ENCODE data around the gene PSMB8.

The PSMB8 gene

GRCh38 chr6:32792901-32793435 lies 50.9 kb downstream of the PSMB8 start:
- no peak for DNase-seq

Measured in activated CD4-positive, alpha-beta T cell treated with anti-CD3 and anti-CD28 coated beads, Interleukin-2, amount 50 U/mL, for 1 hour (primary cell).